PC-3 (cell line): ENCODE data around the gene PRSS50. TPM values are rescaled to one million over a fixed set of nuclear protein-coding genes. Genes with fewer than 3 reads are reported as not detected.
A peak's percentile ranks its signal among the peaks of the same experiment; 100 is the strongest.

Source experiments
- ATAC-seq: fragments of 200-7000 bp; cut with Tn5 transposase; 2 replicates; pipeline ENCODE4 v1.9.1; 2020; ENCODE audit warnings: mild to moderate bottlenecking, moderate library complexity
- BruUV-seq: library from RNA; stranded (reverse); fragments of 400-500 nt; replicated peaks from 2 replicates; lab custom pipeline; 2021; lab: Mats Ljungman, UMichigan
- CTCF ChIA-PET: fragments of 300-600 bp; sonication (Branson Sonifier 250); formaldehyde crosslinking; loops from one replicate; lab custom pipeline; 2022; ENCODE audit warnings: antibody characterized with exemption; lab: Charles Lee
- POLR2A ChIA-PET: fragments of 300-600 bp; sonication (Branson Sonifier 250); formaldehyde crosslinking; loops from one replicate; lab custom pipeline; 2022; ENCODE audit warnings: antibody characterized with exemption; ENCODE audit not compliant: unreplicated experiment; lab: Charles Lee
- DNase-seq: peaks from one replicate; pipeline ENCODE4 v3.0.0-alpha.2; 2015
- H2AFZ ChIP-seq: fragments of 300-600 bp; sonication (generic); 2 replicates; pipeline ENCODE4 v1.6.0; 2016; ENCODE audit warnings: antibody characterized with exemption, low read length
- H3F3A ChIP-seq: fragments of 300-600 bp; sonication (generic); one replicate; pipeline ENCODE4 v1.6.0; 2017; ENCODE audit warnings: antibody characterized with exemption, low read length, control low read depth, mild to moderate bottlenecking; ENCODE audit not compliant: unreplicated experiment
- H3K27ac ChIP-seq: fragments of 300-600 bp; sonication (generic); 2 replicates; pipeline ENCODE4 v1.5.1; 2016; ENCODE audit warnings: mild to moderate bottlenecking, low read length
- H3K27me3 ChIP-seq: fragments of 300-600 bp; sonication (generic); 2 replicates; pipeline ENCODE4 v1.6.1; 2016; ENCODE audit warnings: low read length, mixed read lengths
- H3K36me3 ChIP-seq: fragments of 300-600 bp; sonication (generic); 2 replicates; pipeline ENCODE4 v1.6.1; 2016; ENCODE audit warnings: low read depth, mixed run types, low read length, mixed read lengths
- H3K4me1 ChIP-seq: fragments of 300-600 bp; sonication (generic); 2 replicates; pipeline ENCODE4 v1.5.1; 2016; ENCODE audit warnings: low read length; ENCODE audit not compliant: insufficient read depth
- H3K4me2 ChIP-seq: fragments of 300-600 bp; sonication (generic); 2 replicates; pipeline ENCODE4 v1.6.0; 2016; ENCODE audit warnings: low read length
- H3K4me3 ChIP-seq: fragments of 300-600 bp; sonication (generic); 2 replicates; pipeline ENCODE4 v1.5.1; 2016; ENCODE audit warnings: mild to moderate bottlenecking, low read length, mixed read lengths
- H3K79me2 ChIP-seq: fragments of 300-600 bp; sonication (generic); 2 replicates; pipeline ENCODE4 v1.6.1; 2017; ENCODE audit warnings: low read length, mixed read lengths
- H3K9ac ChIP-seq: fragments of 300-600 bp; sonication (generic); 2 replicates; pipeline ENCODE4 v1.6.0; 2016; ENCODE audit warnings: mild to moderate bottlenecking, low read length
- H3K9me2 ChIP-seq: fragments of 300-600 bp; sonication (generic); replicated peaks from 2 replicates; pipeline ENCODE4 v1.6.1; 2016; ENCODE audit warnings: mixed run types, low read length, mixed read lengths
- H3K9me3 ChIP-seq: fragments of 300-600 bp; sonication (generic); 2 replicates; pipeline ENCODE4 v1.6.1; 2016; ENCODE audit warnings: low read length, mixed read lengths
- H4K20me1 ChIP-seq: fragments of 300-600 bp; sonication (generic); 2 replicates; pipeline ENCODE4 v1.6.1; 2016; ENCODE audit warnings: low read length, mixed read lengths
- CTCF ChIP-seq: fragments of 300-600 bp; sonication (generic); conservative IDR thresholded peaks from 2 replicates; pipeline ENCODE4 v1.5.1; 2017; ENCODE audit warnings: antibody characterized with exemption, low read depth, mild to moderate bottlenecking, low read length
- EZH2 ChIP-seq: fragments of 300-600 bp; sonication (generic); IDR thresholded peaks from one replicate; pipeline ENCODE4 v1.6.1; 2017; ENCODE audit warnings: antibody characterized with exemption, mild to moderate bottlenecking, low read length; ENCODE audit not compliant: unreplicated experiment
- EZH2phosphoT487 ChIP-seq: fragments of 300-600 bp; sonication (generic); IDR thresholded peaks from 2 replicates; pipeline ENCODE4 v1.6.1; 2018; ENCODE audit warnings: mild to moderate bottlenecking, antibody characterized with exemption, low read length, borderline replicate concordance
- intact Hi-C: fragments of 100-400 bp; cut with micrococcal nuclease; formaldehyde crosslinking; loops from 2 replicates; pipeline ENCODE4 v1.9.0; 2023
- total RNA-seq: library from RNA; depleted of rRNA; stranded (reverse); fragments of >200 nt; gene quantifications from 2 replicates; pipeline ENCODE4 v1.2.3, GENCODE V29; 2014

Gene PRSS50
- total RNA-seq, 1 experiment from 2014 or later: not detected

DNA sequence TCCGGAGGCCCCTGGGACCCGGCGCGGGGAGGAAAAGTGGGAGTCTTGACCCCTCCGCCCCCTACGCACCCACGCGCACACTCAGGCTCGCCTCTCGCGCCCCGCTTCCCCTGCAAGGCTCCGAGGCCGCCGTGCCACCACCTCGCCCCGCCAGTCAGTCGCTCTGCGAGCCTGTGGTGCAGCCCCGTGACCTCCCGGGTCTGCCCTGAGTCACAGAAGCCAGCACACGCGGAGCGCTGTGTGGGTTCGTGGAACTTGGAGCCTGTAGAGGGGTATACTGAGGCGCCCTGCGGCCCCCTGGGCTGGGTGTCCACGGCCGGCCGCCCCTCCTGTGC is 23.8 kb downstream of the PRSS50 start:
- intact Hi-C loops: loop anchor here (5.0 kb wide), 1 partner anchor 287 kb away; the partner anchor contains the start of genes CCR5AS and CCRL2
- no peak for ATAC-seq
- no peak for DNase-seq
- BruUV-seq: no TSS peak
- H3F3A ChIP-seq: no peaks in the 10 kb centered on the region
- no peaks in the 10 kb centered on the region for H3K27me3 ChIP-seq
- no peak for TF ChIP-seq CTCF
- TF ChIP-seq EZH2: no peak
- TF ChIP-seq EZH2phosphoT487: no peak
- H3K9ac ChIP-seq: 0 out of 2 replicates have a peak overlapping the region, but pooled peaks have one; percentile 31
- H3K4me1 ChIP-seq: peaks cover 33% of the 10 kb centered on the region
- no peak overlapping the region for H3K27ac ChIP-seq
- no peaks in the 10 kb centered on the region for H3K36me3 ChIP-seq
- CTCF ChIA-PET: interaction anchor here (0.6 kb wide), 1 partner anchor 30 kb away, joined by 3 read pairs; no protein-coding TSS in a partner anchor
- POLR2A ChIA-PET: interaction anchor here (0.6 to 0.8 kb wide), 3 partner anchors 790 to 1045 kb away, joined by 3 to 6 read pairs (median 5); no protein-coding TSS in a partner anchor
- peak overlapping the region; percentile 98 for H3K4me2 ChIP-seq
- H3K4me3 ChIP-seq: peak overlapping the region; percentile 82
- no peaks in the 10 kb centered on the region for H3K9me2 ChIP-seq
- no peaks in the 10 kb centered on the region for H4K20me1 ChIP-seq
- H2AFZ ChIP-seq: peak overlapping the region; percentile 82
- H3K79me2 ChIP-seq: peaks cover 8% of the 10 kb centered on the region
- no peaks in the 10 kb centered on the region for H3K9me3 ChIP-seq

DNA sequence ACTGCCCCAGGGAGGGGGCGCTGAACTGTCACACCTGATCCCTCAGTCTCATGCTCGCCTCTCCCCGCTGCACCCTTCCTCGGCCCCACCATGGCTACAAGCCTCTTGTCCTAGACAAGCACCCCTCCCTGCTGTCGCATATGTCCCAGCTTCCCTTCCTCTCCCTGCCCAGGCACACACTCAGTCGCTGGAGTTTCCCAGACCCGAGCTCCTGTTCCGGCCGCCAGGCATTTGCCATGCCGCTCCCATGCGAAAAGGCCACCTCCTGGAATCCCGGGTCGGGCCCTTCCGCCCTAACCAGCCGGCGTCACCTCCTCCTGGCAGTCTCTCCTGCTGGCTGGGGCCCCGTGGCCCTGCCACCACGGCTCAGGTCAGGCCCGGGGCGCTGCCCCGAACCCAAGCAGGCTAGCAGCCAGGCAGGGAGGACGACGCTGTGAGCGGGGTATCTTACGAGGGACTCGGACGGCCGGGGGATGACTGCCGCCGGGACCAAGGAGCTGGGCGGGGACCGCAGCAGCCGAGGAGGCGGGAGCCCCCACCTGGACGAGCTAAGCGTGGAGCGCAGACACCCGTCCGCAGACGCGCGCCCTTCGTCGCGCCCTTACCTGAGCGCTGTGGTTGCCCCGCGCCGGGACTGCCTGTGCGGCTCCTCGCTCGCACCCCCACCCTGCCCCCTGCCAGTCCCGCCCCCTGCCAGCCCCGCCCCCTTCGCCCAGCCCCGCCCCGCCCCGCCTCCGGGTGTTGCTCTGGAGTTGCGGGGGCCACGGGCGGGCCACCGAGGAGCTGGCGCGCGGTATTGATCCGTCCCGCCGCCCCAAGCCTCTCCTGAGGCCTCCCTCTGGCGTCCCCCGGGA is 24.4 kb downstream of the PRSS50 start, which contains the start of gene ALS2CL:
TSS of gene ALS2CL (minus strand) at position 642 of the 854 bp plus-strand sequence. CDS start 4,239 bp downstream, outside the sequence.
- H3K4me2 ChIP-seq: peak within 1 kb of the TSS; percentile 98
- H3K9me2 ChIP-seq: no peaks in the 10 kb centered on the region
- H3K27me3 ChIP-seq: no peaks in the 10 kb centered on the region
- peak within 1 kb of the TSS; percentile 88 for H3K27ac ChIP-seq
- DNase-seq (peak; percentile 70), ATAC-seq (peak; percentile 52)
- peak within 1 kb of the TSS; percentile 82 for H3K4me3 ChIP-seq
- TSS peak; percentile 95 for BruUV-seq
- ChIA-PET POLR2A (interaction anchor here (0.6 to 0.8 kb wide), 3 partner anchors 790 to 1045 kb away, joined by 3 to 6 read pairs (median 5); no protein-coding TSS in a partner anchor), CTCF (interaction anchor here (0.6 kb wide), 1 partner anchor 29 kb away, joined by 3 read pairs; no protein-coding TSS in a partner anchor)
- no peaks in the 10 kb centered on the region for H3K9me3 ChIP-seq
- peak within 1 kb of the TSS; percentile 82 for H2AFZ ChIP-seq
- H3K4me1 ChIP-seq: peaks cover 33% of the 10 kb centered on the region
- peaks cover 8% of the 10 kb centered on the region for H3K79me2 ChIP-seq
- no peaks in the 10 kb centered on the region for H4K20me1 ChIP-seq
- intact Hi-C loops: loop anchor here (5.0 kb wide), 1 partner anchor 286 kb away; the partner anchor contains the start of genes CCR5AS and CCRL2
- H3F3A ChIP-seq: no peaks in the 10 kb centered on the region
- H3K36me3 ChIP-seq: no peaks in the 10 kb centered on the region
- TF ChIP-seq CTCF: no peak
- TF ChIP-seq EZH2: no peak
- TF ChIP-seq EZH2phosphoT487: no peak
- H3K9ac ChIP-seq: peak within 1 kb of the TSS; percentile 85
